Measurements from ENCODE around the gene SGSH.

GRCh38 chr17:80176757-80177156 lies 43.4 kb downstream of the SGSH start:
- TF ChIP-seq, protein P1, sequence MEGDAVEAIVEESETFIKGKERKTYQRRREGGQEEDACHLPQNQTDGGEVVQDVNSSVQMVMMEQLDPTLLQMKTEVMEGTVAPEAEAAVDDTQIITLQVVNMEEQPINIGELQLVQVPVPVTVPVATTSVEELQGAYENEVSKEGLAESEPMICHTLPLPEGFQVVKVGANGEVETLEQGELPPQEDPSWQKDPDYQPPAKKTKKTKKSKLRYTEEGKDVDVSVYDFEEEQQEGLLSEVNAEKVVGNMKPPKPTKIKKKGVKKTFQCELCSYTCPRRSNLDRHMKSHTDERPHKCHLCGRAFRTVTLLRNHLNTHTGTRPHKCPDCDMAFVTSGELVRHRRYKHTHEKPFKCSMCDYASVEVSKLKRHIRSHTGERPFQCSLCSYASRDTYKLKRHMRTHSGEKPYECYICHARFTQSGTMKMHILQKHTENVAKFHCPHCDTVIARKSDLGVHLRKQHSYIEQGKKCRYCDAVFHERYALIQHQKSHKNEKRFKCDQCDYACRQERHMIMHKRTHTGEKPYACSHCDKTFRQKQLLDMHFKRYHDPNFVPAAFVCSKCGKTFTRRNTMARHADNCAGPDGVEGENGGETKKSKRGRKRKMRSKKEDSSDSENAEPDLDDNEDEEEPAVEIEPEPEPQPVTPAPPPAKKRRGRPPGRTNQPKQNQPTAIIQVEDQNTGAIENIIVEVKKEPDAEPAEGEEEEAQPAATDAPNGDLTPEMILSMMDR (IDR thresholded peaks at IDR 0.05; ENCODE audit: low read length), result no peak
- TF ChIP-seq EZH2 (IDR thresholded peaks at IDR 0.05; ENCODE audit: borderline replicate concordance, low read length), result no peak
